Spleen (tissue), 7 donors: Measurements from ENCODE around the gene TRPM2.

Experiments
- POLR2A ChIP-seq, 3 donors: fragments of 450-650 bp; IDR thresholded peaks; one replicate each; pipeline ENCODE4 v1.5.1; 2017; ENCODE audit warnings: antibody characterized with exemption in 3 of 3, mild to moderate bottlenecking in 1 of 3
- TF ChIP-seq, protein P1 (sequence below), 11 experiments: fragments of 200-600 bp in 7 of 11; fragments of 450-650 bp in 4 of 11; sonication (generic) in 4 of 11; IDR thresholded peaks in 8 of 11; conservative IDR thresholded peaks in 3 of 11; 1 replicate in 7 of 11; 2 replicates in 4 of 11; pipeline versions ENCODE4 v1.4.0 to v1.8.0; 2016 to 2021; ENCODE audit warnings: antibody characterized with exemption in 11 of 11, inconsistent platforms in 4 of 11, mild to moderate bottlenecking in 1 of 11
- donor health status: DM: no; HTN: no; CAD: no; lungs with moderate emphysema.
- donor health status: DM: no; HTN: no; CAD: no.
- donor health status: DM: no; HTN: no; CAD: no.

DNA sequence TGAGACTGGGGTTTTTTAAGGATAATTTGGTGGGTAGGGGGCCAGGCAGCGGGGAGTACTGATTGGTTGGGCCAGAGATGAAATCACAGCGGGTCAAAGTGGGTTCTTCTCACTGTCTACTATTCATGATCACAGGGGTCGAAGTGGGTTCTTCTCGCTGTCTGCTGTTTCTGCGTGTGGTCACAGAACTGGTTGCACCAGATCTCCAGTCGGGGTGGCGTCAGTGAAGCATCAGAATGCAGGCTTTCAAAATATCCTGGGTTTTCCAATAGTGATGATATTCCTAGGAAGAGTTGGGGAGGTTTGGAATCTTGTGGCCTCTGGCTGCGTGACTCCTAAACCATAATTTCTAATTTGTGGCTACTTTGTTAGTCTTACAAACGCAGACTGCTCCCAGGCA is 45.1 kb downstream of the TRPM2 start:
- no peak for TF ChIP-seq POLR2A (IDR thresholded peaks at IDR 0.05)
- TF ChIP-seq, protein P1, sequence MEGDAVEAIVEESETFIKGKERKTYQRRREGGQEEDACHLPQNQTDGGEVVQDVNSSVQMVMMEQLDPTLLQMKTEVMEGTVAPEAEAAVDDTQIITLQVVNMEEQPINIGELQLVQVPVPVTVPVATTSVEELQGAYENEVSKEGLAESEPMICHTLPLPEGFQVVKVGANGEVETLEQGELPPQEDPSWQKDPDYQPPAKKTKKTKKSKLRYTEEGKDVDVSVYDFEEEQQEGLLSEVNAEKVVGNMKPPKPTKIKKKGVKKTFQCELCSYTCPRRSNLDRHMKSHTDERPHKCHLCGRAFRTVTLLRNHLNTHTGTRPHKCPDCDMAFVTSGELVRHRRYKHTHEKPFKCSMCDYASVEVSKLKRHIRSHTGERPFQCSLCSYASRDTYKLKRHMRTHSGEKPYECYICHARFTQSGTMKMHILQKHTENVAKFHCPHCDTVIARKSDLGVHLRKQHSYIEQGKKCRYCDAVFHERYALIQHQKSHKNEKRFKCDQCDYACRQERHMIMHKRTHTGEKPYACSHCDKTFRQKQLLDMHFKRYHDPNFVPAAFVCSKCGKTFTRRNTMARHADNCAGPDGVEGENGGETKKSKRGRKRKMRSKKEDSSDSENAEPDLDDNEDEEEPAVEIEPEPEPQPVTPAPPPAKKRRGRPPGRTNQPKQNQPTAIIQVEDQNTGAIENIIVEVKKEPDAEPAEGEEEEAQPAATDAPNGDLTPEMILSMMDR (IDR thresholded peaks at IDR 0.05 in 8 of 11, conservative IDR thresholded peaks at IDR 0.05 in 3 of 11), result no peak
